KMS-11 (cell line): ENCODE measurements around the gene HGS.

ENCODE experiments used
- H2AFZ ChIP-seq: fragments of 200-600 bp; sonication (generic); 2 replicates; pipeline ENCODE4 v1.6.1; 2016; ENCODE audit warnings: antibody characterized with exemption, mixed run types, low read depth
- H3K27ac ChIP-seq: fragments of 200-600 bp; sonication (generic); 2 replicates; pipeline ENCODE4 v1.6.1; 2016; ENCODE audit warnings: mild to moderate bottlenecking, mixed run types
- H3K27me3 ChIP-seq: fragments of 200-600 bp; sonication (generic); 2 replicates; pipeline ENCODE4 v1.6.1; 2017; ENCODE audit warnings: mild to moderate bottlenecking, low read depth, mixed run types, moderate library complexity; ENCODE audit not compliant: insufficient read depth
- H3K36me3 ChIP-seq: fragments of 200-600 bp; sonication (generic); 2 replicates; pipeline ENCODE4 v1.6.1; 2017; ENCODE audit warnings: mild to moderate bottlenecking, mixed run types; ENCODE audit not compliant: insufficient read depth
- H3K4me1 ChIP-seq: fragments of 200-600 bp; sonication (generic); 2 replicates; pipeline ENCODE4 v1.6.1; 2016; ENCODE audit warnings: mild to moderate bottlenecking, low read depth, mixed run types; ENCODE audit not compliant: poor library complexity, severe bottlenecking
- H3K4me2 ChIP-seq: fragments of 200-600 bp; sonication (generic); 2 replicates; pipeline ENCODE4 v1.7.0; 2016; ENCODE audit warnings: mild to moderate bottlenecking, mixed run types
- H3K4me3 ChIP-seq: fragments of 200-600 bp; sonication (generic); IDR thresholded peaks from 2 replicates; pipeline ENCODE4 v1.6.1; 2017; ENCODE audit warnings: low read depth, low read length, mixed read lengths; ENCODE audit not compliant: insufficient read depth
- H3K79me2 ChIP-seq: fragments of 200-600 bp; sonication (generic); 2 replicates; pipeline ENCODE4 v1.6.1; 2016; ENCODE audit warnings: low read depth, mixed run types; ENCODE audit not compliant: insufficient read depth
- H3K9ac ChIP-seq: fragments of 200-600 bp; sonication (generic); 2 replicates; pipeline ENCODE4 v1.6.1; 2016; ENCODE audit warnings: mild to moderate bottlenecking, mixed run types
- H4K20me1 ChIP-seq: fragments of 200-600 bp; sonication (generic); 2 replicates; pipeline ENCODE4 v1.6.1; 2016; ENCODE audit warnings: mild to moderate bottlenecking, mixed run types; ENCODE audit not compliant: insufficient read depth
- TF ChIP-seq, protein P1 (sequence below): fragments of 200-600 bp; sonication (generic); conservative IDR thresholded peaks from 2 replicates; pipeline ENCODE4 v1.6.1; 2017; ENCODE audit warnings: low read depth, mild to moderate bottlenecking, antibody characterized with exemption, low read length, moderate library complexity, mixed read lengths

Gene HGS

GRCh38 chr17:81694810-81695209, 11.0 kb downstream of the HGS start:
- no peaks in the 10 kb centered on the region for H4K20me1 ChIP-seq
- TF ChIP-seq, protein P1, sequence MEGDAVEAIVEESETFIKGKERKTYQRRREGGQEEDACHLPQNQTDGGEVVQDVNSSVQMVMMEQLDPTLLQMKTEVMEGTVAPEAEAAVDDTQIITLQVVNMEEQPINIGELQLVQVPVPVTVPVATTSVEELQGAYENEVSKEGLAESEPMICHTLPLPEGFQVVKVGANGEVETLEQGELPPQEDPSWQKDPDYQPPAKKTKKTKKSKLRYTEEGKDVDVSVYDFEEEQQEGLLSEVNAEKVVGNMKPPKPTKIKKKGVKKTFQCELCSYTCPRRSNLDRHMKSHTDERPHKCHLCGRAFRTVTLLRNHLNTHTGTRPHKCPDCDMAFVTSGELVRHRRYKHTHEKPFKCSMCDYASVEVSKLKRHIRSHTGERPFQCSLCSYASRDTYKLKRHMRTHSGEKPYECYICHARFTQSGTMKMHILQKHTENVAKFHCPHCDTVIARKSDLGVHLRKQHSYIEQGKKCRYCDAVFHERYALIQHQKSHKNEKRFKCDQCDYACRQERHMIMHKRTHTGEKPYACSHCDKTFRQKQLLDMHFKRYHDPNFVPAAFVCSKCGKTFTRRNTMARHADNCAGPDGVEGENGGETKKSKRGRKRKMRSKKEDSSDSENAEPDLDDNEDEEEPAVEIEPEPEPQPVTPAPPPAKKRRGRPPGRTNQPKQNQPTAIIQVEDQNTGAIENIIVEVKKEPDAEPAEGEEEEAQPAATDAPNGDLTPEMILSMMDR, result no peak
- no peak overlapping the region for H3K4me3 ChIP-seq
- no peaks in the 10 kb centered on the region for H3K27me3 ChIP-seq
- no peaks in the 10 kb centered on the region for H3K4me1 ChIP-seq
- H3K79me2 ChIP-seq, result peaks cover 10% of the 10 kb centered on the region; the same call in 1 of the 2 replicates
- no peak overlapping the region for H3K4me2 ChIP-seq
- H3K36me3 ChIP-seq, result no peaks in the 10 kb centered on the region; the same call in 1 of the 2 replicates
- no peak overlapping the region for H3K27ac ChIP-seq
- H3K9ac ChIP-seq, result no peak overlapping the region
- H2AFZ ChIP-seq, result no peak overlapping the region

GRCh38 chr17:81695211-81695610, 11.4 kb downstream of the HGS start:
- no peaks in the 10 kb centered on the region for H3K27me3 ChIP-seq
- TF ChIP-seq, protein P1, result no peak
- H3K4me3 ChIP-seq, result no peak overlapping the region
- H2AFZ ChIP-seq, result no peak overlapping the region
- no peak overlapping the region for H3K4me2 ChIP-seq
- no peak overlapping the region for H3K27ac ChIP-seq
- H4K20me1 ChIP-seq, result no peaks in the 10 kb centered on the region
- peaks cover 11% of the 10 kb centered on the region; the same call in 1 of the 2 replicates for H3K79me2 ChIP-seq
- no peaks in the 10 kb centered on the region; the same call in 1 of the 2 replicates for H3K36me3 ChIP-seq
- H3K4me1 ChIP-seq, result no peaks in the 10 kb centered on the region
- H3K9ac ChIP-seq, result no peak overlapping the region

DNA sequence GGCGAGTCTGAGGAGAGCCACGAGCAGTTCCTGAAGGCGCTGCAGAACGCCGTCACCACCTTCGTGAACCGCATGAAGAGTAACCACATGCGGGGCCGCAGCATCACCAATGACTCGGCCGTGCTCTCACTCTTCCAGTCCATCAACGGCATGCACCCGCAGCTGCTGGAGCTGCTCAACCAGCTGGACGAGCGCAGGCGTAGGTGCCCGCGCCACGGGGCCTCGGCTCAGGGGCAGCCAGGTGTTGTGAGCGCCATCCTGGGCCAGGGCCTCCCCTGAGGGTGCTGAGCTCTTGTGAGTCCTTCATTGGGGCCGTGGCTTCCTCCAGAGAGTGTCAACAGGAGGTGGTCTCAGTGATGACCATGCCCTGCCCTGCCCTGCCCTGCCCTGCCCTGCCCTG, 12.0 kb downstream of the HGS start:
- H4K20me1 ChIP-seq, result no peaks in the 10 kb centered on the region
- H3K4me1 ChIP-seq, result peaks cover 4% of the 10 kb centered on the region
- no peaks in the 10 kb centered on the region for H3K27me3 ChIP-seq
- H3K27ac ChIP-seq, result no peak overlapping the region
- H3K4me2 ChIP-seq, result no peak overlapping the region
- TF ChIP-seq, protein P1, result no peak
- H2AFZ ChIP-seq, result no peak overlapping the region
- H3K79me2 ChIP-seq, result peaks cover 15% of the 10 kb centered on the region; the same call in 1 of the 2 replicates
- no peaks in the 10 kb centered on the region; the same call in 1 of the 2 replicates for H3K36me3 ChIP-seq
- no peak overlapping the region for H3K9ac ChIP-seq
- H3K4me3 ChIP-seq, result no peak overlapping the region

DNA sequence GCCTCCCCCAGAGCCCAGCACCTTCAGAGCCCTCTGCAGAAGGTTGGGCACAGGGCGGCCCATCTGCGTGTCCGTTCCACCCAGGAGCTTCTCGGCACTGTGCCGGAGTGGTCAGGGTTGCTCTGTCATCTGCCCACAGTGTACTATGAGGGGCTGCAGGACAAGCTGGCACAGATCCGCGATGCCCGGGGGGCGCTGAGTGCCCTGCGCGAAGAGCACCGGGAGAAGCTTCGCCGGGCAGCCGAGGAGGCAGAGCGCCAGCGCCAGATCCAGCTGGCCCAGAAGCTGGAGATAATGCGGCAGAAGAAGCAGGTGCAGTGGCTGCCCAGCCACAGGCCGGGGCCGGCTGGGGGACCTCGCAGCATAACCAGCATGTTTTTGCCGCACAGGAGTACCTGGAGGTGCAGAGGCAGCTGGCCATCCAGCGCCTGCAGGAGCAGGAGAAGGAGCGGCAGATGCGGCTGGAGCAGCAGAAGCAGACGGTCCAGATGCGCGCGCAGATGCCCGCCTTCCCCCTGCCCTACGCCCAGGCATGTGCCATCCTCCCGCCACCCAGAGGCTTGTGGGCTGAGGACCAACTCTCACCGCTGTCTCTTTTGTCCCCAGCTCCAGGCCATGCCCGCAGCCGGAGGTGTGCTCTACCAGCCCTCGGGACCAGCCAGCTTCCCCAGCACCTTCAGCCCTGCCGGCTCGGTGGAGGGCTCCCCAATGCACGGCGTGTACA, 12.6 kb downstream of the HGS start:
- no peaks in the 10 kb centered on the region; the same call in 1 of the 2 replicates for H3K36me3 ChIP-seq
- peaks cover 21% of the 10 kb centered on the region; the same call in 1 of the 2 replicates for H3K79me2 ChIP-seq

More for the DNA sequence above, 12.6 kb downstream of the HGS start:
- Histone ChIP-seq H3K27me3 (no peaks in the 10 kb centered on the region), H3K4me1 (peaks cover 10% of the 10 kb centered on the region), H3K9ac (no peak overlapping the region), H3K4me3 (no peak overlapping the region), H4K20me1 (no peaks in the 10 kb centered on the region), H2AFZ (no peak overlapping the region), H3K27ac (no peak overlapping the region), H3K4me2 (no peak overlapping the region)
- TF ChIP-seq, protein P1, result no peak
